Kasumi-1 (cell line): Measurements from ENCODE around the gene MATN4.
A peak's percentile ranks its signal among the peaks of the same experiment; 100 is the strongest.

Experiments used
- DNase-seq, 2 experiments: peaks; one replicate each; lab custom pipeline; 2025; lab: John Stamatoyannopoulos, UW

MATN4 gene

GRCh38 chr20:45340951-45341350 lies 32.9 kb upstream of the MATN4 start:
- no peak for DNase-seq

- DNase-seq = no peak
Observed at GRCh38 chr20:45340236-45340847, 32.2 kb upstream of the MATN4 start.

GRCh38 chr20:45339799-45340198 lies 31.7 kb upstream of the MATN4 start:
- DNase-seq = no peak

GRCh38 chr20:45339084-45339483 lies 31.0 kb upstream of the MATN4 start:
- DNase-seq = no peak

GRCh38 chr20:45338121-45339030 lies 30.3 kb upstream of the MATN4 start:
- DNase-seq = no peak

GRCh38 chr20:45337367-45338120 lies 29.4 kb upstream of the MATN4 start:
- DNase-seq = no peak

- DNase-seq = no peak
Observed at GRCh38 chr20:45336530-45337366, 28.6 kb upstream of the MATN4 start.

GRCh38 chr20:45330476-45330875 lies 22.4 kb upstream of the MATN4 start:
- DNase-seq = no peak

- DNase-seq = no peak
Observed at GRCh38 chr20:45329497-45330319, 21.6 kb upstream of the MATN4 start.

- DNase-seq = no peak
Observed at GRCh38 chr20:45328451-45328850, 20.4 kb upstream of the MATN4 start.

- no peak for DNase-seq
Observed at GRCh38 chr20:45325371-45325770, 17.3 kb upstream of the MATN4 start.

- no peak for DNase-seq
Observed at GRCh38 chr20:45323731-45324130, 15.6 kb upstream of the MATN4 start.

- peak; percentile 50 to 54 for DNase-seq
Observed at GRCh38 chr20:45322952-45323383, 14.9 kb upstream of the MATN4 start.

- DNase-seq = peak; percentile 17 to 27
Observed at GRCh38 chr20:45320948-45321595, 13.0 kb upstream of the MATN4 start.

- no peak for DNase-seq
Observed at GRCh38 chr20:45318948-45319347, 10.8 kb upstream of the MATN4 start.

- no peak for DNase-seq
Observed at GRCh38 chr20:45318386-45318939, 10.4 kb upstream of the MATN4 start.

GRCh38 chr20:45317826-45318225 lies 9.7 kb upstream of the MATN4 start:
- DNase-seq = no peak

GRCh38 chr20:45316150-45317080 lies 8.3 kb upstream of the MATN4 start:
- no peak for DNase-seq

- no peak for DNase-seq
Observed at GRCh38 chr20:45315672-45316071, 7.6 kb upstream of the MATN4 start.
